Astrocyte (in vitro differentiated cells and primary cell): Measurements from ENCODE around the gene BTRC.

ENCODE experiments used
- CTCF ChIP-seq: IDR thresholded peaks from 2 replicates; pipeline ENCODE4 v1.5.1; 2011; ENCODE audit warnings: low read depth, mild to moderate bottlenecking, inconsistent platforms, low read length, moderate library complexity; ENCODE audit not compliant: insufficient read depth
- EZH2 ChIP-seq: IDR thresholded peaks from 2 replicates; pipeline ENCODE4 v1.6.1; 2012; ENCODE audit warnings: mild to moderate bottlenecking, low read length, inconsistent platforms; ENCODE audit not compliant: insufficient read depth

- TF ChIP-seq CTCF: no peak
- TF ChIP-seq EZH2: no peak
Measured at GRCh38 chr10:101478956-101479355, 125.0 kb downstream of the BTRC start.
